Measurements from ENCODE around the gene NUAK1.

The NUAK1 gene

DNA sequence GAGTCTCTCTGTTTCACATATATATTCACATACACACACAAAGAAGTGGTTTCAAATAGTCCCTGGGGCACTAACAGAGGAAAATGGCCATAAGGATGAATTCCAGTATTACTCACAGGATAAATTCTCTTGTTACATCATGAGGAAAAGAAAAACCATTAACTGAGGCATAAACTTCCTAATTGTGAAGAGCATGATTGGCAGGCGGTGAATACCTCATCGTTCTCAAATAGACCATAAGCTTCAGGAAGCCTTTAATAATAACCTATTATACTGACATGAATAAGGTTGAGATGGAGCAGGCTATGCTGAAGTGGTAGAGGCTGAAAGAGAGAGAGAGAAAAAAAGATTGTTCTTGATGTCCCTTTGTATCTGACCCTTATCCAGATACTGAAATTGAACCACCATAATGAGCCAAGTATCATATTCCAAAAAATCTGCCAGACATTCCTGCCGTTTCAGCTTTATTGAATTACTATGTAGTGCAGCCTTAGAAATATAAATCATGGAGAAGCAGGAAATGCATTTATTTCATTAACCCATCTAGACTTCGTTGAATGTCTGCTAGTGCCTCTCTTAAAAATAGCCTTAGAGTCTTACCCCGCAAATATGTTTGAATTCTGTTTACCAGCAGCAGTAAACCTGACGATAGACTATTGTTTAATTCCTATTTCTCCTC lies 86.8 kb downstream of the NUAK1 start:
- no peak for DNase-seq

DNA sequence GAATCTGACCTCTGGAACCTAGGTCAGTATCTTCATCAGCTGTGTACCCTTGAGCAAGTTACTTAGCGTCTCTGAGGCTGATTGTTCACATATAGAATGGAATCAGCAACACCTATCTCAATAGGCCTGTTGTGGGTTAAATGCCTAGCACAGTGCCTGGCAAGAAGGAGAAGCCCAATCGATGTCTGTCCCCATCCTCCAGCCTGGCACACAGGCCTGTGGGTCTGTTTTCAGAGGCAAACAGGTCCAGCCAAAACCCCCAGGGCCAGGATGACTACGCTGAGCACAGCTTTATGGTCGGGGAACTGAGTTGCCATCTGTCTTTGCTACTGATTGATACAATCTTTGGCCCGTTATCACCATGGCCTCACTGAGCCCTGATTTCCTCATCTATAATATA lies 89.2 kb downstream of the NUAK1 start:
- no peak for DNase-seq

DNA sequence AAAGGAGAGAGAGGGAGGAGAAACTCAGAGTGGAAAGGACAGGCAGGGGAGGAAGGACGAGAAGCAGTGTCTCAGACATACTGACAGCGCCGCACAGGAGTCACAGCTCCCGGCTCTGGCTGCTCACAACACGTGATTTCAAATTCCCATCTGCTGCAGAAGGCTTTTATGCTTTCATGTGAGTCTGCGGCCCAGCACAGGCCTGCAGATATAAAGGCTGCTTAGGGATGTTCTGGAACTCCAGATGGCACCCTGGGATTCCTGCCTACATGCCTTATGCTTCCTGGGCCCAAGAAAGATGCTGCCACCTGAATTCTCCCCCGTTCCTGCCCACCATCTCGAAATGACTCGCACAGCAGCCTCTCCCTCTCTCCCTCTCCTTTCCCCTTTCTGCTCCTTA lies 89.6 kb downstream of the NUAK1 start:
- no peak for DNase-seq

DNA sequence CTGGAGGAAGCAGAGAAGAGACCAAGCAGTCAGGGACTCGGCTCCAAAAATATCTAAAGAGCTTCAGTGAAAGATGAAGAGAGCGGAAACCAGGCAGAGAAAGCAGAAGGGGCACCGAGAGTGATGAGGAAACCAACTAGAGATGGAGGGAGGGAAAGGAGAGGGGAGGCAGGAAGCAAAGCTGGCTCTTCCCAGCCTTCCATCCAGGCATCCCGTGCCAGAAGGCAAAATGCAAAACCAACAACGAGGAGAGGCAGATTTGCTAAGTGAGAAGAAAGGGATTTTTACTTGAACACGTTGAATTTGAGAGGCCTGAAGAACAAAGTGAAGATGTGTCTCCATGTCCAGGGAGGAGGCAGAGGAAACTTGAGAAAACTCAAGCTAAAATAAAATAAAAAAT lies 90.1 kb downstream of the NUAK1 start:
- DNase-seq = no peak

DNA sequence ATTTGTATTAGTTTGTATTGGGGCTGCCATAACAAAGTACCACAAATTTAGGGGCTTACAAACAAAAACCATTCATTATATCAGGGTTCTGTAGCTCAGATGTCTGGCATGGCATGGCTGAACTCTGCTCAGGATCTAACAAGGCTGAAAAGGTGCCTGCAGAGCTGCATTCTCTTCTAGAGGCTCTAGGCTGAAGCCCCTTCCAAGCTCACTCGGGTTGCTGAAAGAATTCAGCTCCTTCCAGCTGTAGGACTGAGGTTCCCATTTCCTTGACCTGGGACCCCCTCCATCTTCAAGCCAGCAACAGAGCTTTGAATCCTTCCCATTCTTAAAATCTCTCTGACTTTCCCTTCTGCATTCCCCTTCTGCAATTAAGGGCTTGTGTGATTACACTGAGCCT lies 90.7 kb downstream of the NUAK1 start:
- no peak for DNase-seq

DNA sequence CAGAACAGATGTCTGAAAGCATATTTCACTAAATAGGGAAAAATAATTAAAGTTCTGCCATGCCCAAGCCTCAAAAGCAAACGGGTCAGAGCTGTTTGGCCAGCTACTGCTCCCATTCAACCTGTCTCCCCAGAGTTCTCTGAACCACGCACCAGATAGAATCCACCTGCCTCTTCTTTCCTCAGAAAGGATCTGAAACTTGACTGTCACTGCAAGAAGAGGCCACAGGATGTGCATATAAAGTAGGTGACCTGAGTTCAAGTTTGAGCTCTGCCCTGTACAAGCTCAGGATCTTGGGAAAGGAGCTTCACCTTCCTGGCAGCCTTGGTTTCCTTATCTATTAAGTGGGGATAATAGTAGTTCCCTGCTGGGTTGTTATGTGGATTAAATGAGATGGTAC lies 91.8 kb downstream of the NUAK1 start:
- DNase-seq = no peak

DNA sequence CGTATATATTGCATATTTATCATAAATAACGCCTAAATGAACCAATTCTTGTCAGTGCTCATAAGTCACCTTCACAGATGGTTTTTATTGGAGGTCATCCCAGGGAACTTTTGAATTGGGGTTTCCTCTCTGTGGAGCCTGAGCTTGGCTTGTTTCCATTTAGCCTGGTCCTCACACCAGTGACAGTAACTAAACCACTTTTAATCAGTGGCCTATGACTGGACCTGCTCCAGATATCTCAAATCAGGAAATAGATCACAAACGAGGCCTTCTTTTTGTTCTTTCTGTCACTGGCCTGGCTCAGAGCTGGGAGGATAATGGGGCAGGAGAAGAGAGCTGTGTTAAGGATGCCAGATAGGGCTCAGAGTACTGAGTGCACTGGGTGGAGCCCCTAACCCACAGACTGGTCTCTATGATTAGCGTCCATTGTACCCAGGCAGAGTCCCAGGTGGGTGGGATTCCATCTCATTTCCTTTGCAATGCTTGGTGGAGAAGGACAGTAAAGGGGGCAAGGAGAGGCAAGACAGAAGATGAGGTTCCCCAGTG lies 92.4 kb downstream of the NUAK1 start:
- no peak for DNase-seq

DNA sequence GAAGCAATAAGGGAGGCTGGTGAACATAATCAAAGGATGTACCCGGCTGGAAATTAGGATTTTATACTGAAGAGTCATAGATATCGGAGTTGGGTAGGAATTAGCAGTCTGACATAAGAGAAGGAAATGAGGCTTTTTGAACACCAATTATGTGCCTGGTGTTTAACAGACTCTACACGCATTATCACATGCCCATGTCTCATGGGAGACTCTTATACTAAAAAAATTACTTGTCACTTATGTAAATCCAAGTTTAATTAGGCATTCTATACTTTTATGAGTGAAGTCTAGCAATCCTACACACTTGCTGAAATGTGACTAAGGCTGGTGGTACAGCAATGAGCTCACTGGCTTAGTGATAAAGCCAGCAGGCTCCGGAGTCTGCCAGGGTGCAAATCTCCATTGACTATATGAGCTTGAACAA lies 93.5 kb downstream of the NUAK1 start:
- no peak for DNase-seq

DNA sequence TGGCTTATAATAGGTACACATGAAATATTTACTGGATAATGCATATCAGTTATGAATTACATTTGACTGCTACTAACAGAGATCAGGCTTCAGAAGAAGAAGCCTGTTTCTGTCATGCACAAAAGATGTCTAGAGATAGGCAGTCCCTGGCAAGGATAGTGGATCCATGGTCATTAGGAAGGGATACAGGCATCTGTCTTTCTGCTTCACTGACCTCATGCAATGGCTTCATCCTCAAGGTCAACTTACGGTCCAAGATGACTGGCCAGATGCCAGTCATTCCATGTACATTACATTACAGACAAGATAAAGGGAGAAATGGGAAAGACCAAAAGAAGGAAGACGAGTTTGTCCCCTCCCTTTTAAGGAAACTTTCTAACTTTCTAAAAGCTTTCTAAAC lies 94.0 kb downstream of the NUAK1 start:
- no peak for DNase-seq

DNA sequence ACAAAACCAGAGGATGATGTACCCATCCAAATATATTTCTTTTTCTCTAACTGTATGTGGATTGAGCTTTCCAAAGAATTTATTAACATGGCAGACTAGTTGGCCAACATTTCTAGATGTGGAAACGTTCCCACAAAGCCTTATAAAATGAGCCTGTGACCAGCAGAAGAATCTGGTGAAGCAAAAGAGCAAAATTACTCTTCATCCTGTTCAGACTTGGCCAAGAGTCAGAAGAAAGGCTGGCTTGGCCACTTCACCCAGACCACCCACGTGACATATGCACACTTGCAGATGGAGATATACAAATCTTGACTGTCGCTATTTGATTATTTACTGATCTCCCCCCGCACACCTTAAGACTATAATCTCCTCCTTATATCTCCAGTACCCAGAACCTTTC lies 96.7 kb downstream of the NUAK1 start:
- DNase-seq = no peak

DNA sequence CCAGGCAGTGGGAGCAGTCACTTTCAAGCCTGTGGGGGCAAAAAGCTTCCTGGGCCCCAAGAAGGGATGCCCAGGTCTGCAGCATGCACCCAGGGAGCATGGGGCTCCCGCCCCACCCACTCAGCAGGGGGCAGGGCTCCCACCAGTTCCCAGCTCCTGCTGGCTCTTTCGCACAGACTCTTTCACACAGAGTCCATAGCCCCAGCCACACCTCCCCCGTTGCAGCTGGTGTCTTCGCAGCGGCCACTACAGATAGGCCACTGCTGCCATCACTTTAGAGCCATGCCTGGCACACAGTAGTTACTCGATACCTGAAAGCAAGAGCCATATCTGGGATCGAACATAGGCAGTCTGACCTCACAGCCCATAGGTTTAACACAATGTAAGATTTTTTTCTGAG lies 98.2 kb downstream of the NUAK1 start:
- no peak for DNase-seq

DNA sequence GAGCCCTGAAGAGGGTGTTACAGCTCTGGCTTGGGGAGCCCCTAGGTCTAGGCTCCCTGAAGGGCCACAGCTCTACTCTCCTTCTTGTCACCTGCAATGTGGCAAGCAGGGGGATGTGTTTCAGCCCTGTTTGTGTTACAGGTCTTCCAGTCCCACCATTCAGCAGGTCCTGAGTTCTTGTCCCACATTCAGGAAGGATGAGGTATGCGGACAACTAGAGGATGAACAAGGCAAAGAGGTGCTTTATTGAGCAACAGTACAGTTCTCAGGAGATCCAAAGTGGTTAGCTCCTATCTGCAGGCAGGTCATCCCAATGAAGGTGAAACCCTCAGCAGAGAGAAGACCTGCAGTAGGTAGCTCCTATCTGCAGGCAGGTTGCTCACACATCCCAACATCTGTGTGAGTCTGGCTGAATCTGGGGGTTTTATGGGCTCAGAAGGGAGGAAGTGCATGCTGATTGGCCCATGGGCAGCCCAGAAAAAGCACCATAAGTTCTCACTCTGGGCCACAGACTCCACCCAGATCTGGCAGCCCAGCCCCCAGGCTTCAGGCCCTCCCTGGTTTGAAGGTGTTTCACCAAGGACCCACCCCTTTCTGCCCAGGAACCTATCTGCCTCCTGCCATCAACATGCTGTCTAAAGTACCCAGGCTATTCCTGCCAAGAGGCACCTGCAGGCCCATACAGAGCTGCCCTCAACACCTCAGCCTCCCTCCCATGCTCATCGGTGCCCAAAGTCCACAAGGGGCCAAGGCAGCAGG lies 98.9 kb downstream of the NUAK1 start:
- DNase-seq = no peak

DNA sequence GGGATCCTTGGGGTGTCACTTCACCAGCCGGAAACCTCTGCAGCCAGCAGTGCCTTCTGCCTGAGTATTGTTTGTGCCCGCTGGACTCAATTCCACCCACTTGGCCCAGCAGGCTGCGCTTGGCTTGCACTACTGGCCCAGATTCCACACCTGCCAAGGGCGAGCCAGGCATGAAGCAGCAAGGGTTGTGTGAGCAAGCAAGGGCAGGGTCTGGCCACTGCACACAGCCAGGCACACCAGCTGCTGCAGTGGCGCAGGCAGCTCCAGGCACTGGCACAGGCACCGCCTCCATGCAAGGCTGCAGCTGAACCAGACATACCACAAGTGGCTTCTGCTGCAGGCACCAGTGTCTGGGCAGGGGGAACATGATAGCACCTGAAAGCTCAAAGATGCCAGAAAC lies 99.5 kb downstream of the NUAK1 start:
- DNase-seq = no peak

DNA sequence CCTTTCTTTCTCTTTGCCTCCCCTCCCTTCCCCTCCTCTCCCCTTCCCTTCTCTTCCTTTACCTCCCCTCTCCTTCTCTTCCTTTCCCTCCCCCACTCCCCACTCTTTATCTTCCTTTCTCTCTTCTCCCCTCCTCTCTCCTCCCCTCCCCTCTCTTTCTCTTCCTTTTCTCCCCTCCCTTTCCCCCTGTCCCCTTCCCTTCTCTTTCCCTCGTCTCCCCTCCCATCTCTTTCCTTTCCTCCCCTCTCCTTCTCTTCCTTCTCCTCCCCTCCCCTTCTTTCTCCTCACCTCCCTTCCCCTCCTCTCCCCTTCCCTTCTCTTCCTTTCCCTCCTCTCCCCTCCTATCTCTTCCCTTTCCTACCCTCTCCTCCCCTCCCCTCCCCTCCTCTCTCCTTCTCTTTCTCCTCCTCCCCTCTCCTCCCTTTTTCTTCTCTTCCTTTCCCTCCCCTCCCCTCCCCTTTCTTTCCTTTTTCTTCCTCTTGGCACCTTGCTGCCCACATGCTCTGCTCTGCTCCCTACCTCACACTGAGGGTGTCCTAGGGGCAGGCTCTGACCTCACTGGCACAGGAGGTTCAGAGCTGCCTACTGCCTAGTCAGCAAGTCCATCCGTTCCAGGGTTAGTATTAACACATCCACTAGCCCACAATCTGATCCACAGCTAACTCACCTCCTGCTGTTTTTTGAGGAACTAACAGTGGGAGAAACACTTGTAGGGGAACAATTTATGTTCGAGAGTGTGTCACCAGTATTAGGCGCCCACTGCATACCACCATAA lies 101.0 kb downstream of the NUAK1 start:
- no peak for DNase-seq

DNA sequence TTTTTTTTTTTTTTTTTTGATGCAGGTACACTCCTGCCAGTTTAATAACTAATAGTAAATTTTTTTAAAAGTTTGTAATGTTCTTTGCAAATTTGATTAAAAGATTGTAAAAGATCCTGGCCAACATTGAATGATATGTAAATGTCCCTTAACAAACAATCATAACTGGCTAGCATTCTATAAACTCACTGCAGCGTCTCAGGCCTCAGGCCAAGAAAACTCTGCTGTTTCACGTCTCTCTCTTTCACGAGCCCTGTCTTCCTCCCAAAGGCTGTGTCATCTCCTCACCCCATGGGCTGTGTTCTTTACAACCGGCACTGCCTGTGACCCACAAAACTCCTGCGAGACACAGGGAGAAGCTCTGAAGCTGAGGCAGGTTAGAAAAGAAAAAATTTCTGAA lies 103.3 kb downstream of the NUAK1 start:
- DNase-seq = no peak

DNA sequence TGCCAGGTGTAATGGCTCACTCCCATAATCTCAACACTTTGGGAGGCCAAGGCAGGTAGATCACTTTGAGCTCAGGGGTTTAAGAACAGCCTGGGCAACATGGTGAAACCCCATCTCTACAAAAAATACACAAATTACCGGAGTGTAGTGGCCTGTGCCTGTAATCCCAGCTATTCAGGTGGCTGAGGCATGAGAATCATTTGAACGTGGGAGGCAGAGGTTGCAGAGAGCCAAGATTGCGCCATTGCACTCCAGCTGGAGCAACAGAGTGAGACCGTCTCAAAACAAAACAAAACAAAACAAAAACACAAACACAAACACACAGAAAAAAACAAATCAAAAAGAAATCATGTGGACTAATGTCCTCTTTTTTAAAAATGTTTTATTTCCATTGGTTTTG lies 104.4 kb downstream of the NUAK1 start:
- DNase-seq = no peak

DNA sequence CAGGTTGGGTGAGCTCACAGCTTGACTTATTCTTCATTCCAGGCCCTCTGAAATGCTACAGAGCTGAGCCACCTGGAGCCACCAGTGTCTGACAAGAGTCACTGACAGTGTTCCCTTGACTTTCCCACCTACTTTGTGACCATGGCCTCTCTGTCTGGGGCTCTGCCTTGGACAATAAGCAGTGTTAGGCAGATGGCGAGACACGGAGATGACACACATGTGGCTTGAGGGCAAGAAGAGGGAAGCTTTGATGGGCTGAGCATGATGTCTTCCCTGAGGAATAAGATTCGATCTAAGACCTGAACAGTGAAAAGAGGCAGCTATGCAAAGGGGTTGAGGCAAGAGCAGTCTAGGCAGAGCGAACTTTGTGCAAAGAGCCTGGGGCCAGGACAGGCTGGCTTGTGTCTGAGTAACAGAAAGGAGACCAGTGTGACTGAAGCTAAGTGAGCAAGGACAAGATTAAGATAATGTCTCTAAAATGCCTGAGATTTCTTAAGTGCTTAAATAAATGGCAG lies 105.5 kb downstream of the NUAK1 start:
- DNase-seq = no peak

DNA sequence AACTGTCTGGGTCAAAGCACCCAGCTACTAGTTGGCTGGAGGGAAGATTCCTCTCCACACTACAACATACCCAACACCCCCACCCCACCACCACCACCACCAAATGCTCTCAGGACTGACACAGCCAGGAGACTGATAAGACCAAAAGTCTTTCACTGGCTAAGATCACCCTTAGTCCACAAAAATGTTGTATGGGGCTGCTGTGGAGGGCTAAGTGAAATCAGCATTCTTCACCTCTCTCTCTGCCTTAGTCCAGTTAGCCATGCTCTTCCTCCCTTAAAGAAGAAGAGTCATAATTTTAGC lies 106.2 kb downstream of the NUAK1 start:
- no peak for DNase-seq

DNA sequence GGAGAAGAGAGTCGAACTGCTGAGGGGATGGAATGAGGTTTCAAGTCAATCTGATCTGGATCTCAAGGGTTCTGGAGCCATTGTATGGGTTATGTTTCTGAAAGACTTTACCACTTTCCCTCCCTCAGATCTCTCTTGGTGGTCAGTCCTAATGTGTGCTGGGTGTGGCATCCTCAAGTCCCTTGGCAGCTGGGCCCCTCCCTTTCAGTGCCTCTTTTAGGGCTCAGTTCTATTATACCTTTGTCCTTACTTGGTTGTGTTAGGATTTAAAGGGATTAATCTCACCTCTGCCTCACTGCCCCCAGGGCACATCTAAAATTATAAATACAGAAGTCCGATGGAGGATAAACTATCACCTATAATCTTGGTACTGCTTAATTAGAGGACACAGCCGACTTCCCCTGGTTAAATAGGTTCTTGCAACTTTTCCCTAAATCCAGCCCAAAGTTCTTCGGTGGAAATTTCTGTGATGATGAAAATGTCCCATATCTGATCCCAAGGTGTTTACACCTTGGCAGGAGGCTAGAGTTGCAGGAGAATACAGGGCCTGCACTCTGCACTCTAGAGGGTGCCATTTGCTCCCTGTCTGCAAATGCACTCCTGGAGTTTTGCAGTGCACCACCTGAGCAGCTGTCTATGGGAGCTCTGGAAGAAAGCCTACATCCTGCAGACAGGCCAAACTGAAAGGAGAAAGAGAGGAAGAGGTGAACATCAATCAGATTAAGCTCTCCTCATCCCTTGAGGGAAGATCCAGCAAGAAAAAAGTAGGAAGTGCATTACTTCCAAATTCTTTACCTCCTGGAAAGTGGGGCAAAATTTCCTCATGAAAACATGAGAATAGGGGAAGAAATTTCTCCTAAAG lies 106.8 kb downstream of the NUAK1 start:
- DNase-seq = no peak

DNA sequence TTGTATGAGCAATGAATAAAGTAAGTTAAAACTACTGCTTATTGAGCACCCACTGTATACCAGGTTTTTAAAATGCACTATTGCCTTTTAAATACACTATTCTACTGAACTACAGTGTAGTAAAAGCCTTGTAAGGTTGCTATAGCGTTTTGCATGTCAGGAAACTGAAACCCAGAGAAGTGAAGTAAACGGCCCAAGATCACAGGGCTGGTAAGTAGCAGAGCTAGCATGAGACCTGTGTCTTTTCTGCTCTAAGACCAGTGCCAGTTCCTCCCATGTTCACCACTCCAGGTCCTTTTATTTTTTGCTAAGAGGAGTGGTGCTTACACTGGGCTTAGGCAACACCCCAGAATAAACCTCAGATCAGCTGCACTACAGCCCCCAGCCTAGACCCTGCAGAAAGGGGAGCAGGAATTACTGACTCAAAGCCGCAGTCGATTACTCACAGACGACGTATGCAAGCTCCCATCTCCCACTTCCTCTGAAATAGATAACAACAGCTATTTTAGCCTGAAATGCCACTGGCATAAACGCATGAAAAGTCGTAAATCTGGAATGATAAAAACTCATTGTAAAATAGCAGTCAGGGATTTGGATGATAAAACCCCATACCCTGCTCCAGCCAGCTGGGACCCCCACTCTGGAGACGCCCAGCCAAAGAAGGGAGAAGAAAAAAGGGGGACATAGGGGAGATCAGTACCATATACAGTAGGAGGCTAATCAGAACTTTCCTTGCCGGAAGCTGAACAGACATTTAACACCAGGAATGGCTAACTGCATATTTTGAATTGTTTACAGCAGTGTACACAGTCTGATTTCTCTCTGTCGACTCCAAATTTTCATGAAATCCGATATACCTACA lies 108.3 kb downstream of the NUAK1 start:
- no peak for DNase-seq

DNA sequence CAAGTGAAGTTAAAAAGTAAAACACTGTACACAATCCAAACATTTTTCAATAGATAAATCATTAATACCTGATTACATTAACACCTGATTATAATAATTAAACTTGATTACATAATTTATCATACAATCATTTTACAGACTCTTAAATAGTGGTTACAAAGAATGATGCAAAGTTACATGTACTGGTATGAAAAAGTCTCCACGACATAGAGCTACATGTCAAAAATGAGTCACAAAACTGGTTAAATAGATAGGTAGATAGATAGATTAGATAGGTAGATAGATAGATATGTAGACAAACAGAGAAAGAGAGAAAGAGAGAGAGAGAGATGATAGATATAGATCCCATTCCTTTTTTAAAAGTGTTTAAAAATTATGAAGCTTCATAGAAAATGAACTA lies 109.2 kb downstream of the NUAK1 start:
- no peak for DNase-seq

DNA sequence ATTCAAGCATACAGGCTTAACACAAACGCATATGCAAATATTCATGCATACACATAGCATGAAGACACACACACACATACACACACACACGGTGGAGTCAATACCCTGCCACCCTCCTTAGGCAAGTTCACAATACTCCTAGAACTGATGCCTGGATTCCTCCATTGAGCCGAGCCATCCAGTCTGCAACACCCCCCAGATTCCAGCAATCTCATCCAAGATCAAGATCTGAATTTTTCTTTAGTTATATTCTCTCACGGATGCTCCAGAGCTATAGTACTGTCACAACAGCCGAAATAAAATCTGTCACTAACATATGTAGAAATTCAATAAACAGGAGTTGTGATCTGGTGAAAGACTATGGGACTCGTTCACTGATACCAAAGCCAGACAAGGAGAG lies 110.8 kb downstream of the NUAK1 start:
- no peak for DNase-seq
